WERI-Rb-1 (cell line): Measurements from ENCODE around the gene KRT10.
A peak's percentile ranks its signal among the peaks of the same experiment; 100 is the strongest.
"Not testable (repeated sequence)": the region's sequence is repeated elsewhere in the genome, so short reads cannot be mapped to it uniquely, and the experiment has no call there.

ENCODE experiments used
- DNase-seq: peaks from one replicate; pipeline ENCODE4 v3.0.0-alpha.2; 2020
- H3K27ac ChIP-seq: fragments of 250-450 bp; sonication (Bioruptor Pico); 2 replicates; pipeline ENCODE4 v1.5.1; 2020; ENCODE audit warnings: mild to moderate bottlenecking, moderate library complexity
- H3K27me3 ChIP-seq: fragments of 250-450 bp; sonication (Bioruptor Pico); 2 replicates; pipeline ENCODE4 v1.5.1; 2021; ENCODE audit warnings: mild to moderate bottlenecking, low read depth, moderate library complexity; ENCODE audit not compliant: insufficient read depth, severe bottlenecking
- H3K36me3 ChIP-seq: fragments of 250-450 bp; sonication (Bioruptor Pico); 2 replicates; pipeline ENCODE4 v1.5.1; 2020; ENCODE audit warnings: mild to moderate bottlenecking, moderate library complexity
- H3K4me3 ChIP-seq: 2 replicates; pipeline ENCODE4 v1.5.1; 2011; ENCODE audit warnings: low read depth, mild to moderate bottlenecking, control low read depth, low read length
- H3K9me3 ChIP-seq: fragments of 250-450 bp; sonication (Bioruptor Pico); 2 replicates; pipeline ENCODE4 v1.5.1; 2021; ENCODE audit warnings: mild to moderate bottlenecking, moderate library complexity; ENCODE audit not compliant: severe bottlenecking
- TF ChIP-seq, protein P1 (sequence below): IDR thresholded peaks from 2 replicates; pipeline ENCODE4 v1.5.1; 2011; ENCODE audit warnings: low read depth, mild to moderate bottlenecking, control low read depth, inconsistent platforms, low read length

Gene KRT10

DNA sequence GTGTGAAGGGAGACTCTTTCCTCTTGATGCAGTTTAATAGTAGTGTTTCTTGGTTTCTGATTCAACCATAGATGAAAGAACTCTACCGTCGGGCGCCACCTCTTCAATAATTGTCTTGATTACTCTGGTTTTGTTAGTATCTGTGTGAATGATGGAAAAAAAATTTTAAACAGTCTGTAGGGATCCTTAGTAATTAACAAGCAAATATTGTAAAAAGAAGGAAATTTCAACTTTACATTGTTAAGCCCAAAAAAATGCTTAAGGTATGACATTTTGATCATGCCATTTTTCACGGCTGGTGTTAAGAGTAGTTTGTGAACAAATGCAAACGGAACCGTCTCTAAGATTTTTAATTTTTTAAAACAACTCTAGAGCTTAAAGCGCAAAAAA, 4.1 kb downstream of the KRT10 start:
- H3K27ac ChIP-seq, result peak overlapping the region; percentile 34; the same call in 1 of the 2 replicates
- no peak for DNase-seq

DNA sequence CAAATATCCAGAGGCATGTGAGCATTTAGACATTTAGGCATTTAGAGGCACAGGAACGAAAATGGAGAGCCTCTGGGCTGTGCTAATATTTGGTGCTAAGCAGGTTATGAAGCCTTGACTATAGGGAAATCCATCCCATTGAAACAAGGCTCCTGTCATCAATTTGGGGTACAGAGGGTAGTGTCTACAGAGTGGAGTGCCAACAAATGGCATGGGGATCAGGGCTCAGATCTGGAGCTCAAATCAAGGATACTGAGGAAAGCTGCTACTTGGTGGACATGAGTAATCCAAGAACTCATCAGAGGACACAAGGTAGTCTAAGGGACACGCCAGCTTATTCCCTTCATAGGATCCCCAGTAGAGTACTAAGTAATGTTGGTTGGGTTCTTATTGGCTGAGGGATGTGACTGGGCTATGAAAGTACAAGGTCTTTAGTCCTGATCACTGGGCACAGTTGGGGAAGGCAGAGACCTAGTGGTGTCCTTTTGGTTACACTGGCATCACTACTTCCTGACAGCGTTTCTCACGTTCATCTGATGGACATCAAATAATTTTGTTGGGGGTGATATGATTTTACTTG, 5.2 kb downstream of the KRT10 start:
- H3K4me3 ChIP-seq, result no peak overlapping the region
- TF ChIP-seq, protein P1, sequence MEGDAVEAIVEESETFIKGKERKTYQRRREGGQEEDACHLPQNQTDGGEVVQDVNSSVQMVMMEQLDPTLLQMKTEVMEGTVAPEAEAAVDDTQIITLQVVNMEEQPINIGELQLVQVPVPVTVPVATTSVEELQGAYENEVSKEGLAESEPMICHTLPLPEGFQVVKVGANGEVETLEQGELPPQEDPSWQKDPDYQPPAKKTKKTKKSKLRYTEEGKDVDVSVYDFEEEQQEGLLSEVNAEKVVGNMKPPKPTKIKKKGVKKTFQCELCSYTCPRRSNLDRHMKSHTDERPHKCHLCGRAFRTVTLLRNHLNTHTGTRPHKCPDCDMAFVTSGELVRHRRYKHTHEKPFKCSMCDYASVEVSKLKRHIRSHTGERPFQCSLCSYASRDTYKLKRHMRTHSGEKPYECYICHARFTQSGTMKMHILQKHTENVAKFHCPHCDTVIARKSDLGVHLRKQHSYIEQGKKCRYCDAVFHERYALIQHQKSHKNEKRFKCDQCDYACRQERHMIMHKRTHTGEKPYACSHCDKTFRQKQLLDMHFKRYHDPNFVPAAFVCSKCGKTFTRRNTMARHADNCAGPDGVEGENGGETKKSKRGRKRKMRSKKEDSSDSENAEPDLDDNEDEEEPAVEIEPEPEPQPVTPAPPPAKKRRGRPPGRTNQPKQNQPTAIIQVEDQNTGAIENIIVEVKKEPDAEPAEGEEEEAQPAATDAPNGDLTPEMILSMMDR, result no peak
- H3K36me3 ChIP-seq, result no peaks in the 10 kb centered on the region
- H3K27me3 ChIP-seq, result peaks cover 21% of the 10 kb centered on the region
- DNase-seq, result no peak
- no peak overlapping the region for H3K27ac ChIP-seq
- H3K9me3 ChIP-seq, result peaks cover 26% of the 10 kb centered on the region

More for the DNA sequence above, 4.1 kb downstream of the KRT10 start:
- H3K27me3 ChIP-seq, result peaks cover 15% of the 10 kb centered on the region
- H3K36me3 ChIP-seq, result no peaks in the 10 kb centered on the region
- H3K9me3 ChIP-seq, result peaks cover 26% of the 10 kb centered on the region
- TF ChIP-seq, protein P1, result no peak
- H3K4me3 ChIP-seq, result peak overlapping the region; percentile 85

DNA sequence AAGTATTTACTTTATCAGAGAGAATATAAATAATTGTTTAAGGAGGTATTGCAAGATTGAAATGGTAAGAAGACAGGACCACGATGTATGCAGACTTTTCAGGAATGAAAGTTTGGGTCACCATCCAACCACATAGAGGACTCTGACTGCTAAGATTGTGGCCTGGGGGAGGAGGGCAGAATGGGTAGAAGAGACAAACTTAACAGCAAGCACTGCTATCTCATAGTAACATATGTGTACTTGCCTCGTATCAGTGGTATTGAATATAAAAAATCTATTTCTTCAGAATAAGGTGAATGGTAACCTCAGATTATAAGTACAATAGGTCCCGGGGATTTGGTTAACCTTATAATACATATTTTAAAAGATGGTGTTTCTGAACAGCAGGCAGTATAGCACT, 5.8 kb downstream of the KRT10 start:
- Histone ChIP-seq H3K27ac (no peak overlapping the region), H3K4me3 (no peak overlapping the region), H3K9me3 (peaks cover 26% of the 10 kb centered on the region), H3K36me3 (no peaks in the 10 kb centered on the region), H3K27me3 (peaks cover 20% of the 10 kb centered on the region)
- TF ChIP-seq, protein P1, result no peak
- no peak for DNase-seq

DNA sequence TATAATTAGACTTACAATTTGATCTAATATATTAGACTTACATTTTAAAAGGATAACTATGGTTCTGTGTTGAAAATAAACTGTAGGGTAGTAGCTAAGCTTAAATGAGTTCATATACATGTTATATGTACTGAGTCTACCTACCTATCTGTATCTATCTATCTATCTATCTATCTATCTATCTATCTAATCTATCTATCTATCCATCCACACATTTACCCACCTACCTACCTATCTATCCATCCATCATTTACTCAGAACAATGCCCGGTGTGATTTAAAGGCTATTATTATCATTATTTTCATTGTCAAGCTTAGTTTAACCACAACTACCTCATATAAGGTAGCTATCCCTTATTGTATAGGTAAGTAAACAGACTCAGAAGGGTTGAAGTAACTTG, 7.0 kb downstream of the KRT10 start:
- Histone ChIP-seq H3K27ac (no peak overlapping the region), H3K36me3 (no peaks in the 10 kb centered on the region), H3K9me3 (peaks cover 24% of the 10 kb centered on the region), H3K27me3 (peaks cover 30% of the 10 kb centered on the region), H3K4me3 (no peak overlapping the region)
- no peak for DNase-seq
- TF ChIP-seq, protein P1, result no peak

DNA sequence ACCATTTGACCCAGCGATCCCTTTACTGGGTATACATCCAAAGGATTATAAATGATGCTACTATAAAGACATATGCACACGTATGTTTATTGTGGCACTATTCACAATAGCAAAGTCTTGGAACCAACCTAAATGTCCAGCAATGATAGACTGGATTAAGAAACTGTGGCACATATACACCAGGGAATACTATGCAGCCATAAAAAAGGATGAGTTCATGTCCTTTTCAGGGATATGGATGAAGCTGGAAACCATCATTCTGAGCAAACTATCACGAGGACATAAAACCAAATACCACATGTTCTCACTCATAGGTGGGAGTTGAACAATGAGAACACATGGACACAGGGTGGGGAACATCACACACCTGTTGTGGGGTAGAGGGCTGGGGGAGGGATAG, 7.8 kb downstream of the KRT10 start:
- not testable (repeated sequence) for H3K4me3 ChIP-seq, H3K36me3 ChIP-seq, H3K27ac ChIP-seq, DNase-seq
- Histone ChIP-seq H3K9me3 (peaks cover 18% of the 10 kb centered on the region), H3K27me3 (peaks cover 33% of the 10 kb centered on the region)

DNA sequence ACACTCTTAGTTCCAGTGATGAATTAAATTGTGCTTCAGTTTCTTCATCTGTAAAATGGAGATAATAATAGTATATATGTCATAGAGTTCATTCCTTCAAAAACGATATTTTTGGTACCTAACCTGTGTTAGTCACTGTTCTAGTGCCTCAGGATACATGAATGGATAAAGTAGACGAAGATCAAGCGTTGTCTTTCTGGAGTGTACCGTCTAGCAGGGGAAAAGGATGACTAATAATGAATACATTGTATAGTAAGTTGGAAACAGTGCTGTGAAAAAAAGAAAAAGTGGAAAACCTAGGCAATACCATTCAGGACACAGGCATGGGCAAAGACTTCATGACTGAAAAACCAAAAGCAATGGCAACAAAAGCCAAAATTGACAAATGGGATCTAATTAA, 8.6 kb downstream of the KRT10 start:
- Histone ChIP-seq H3K27me3 (peaks cover 40% of the 10 kb centered on the region), H3K36me3 (no peaks in the 10 kb centered on the region), H3K9me3 (peaks cover 13% of the 10 kb centered on the region), H3K4me3 (no peak overlapping the region), H3K27ac (no peak overlapping the region)
- TF ChIP-seq, protein P1, result no peak
- no peak for DNase-seq
